ENCODE measurements around the gene ADGRL1.

DNA sequence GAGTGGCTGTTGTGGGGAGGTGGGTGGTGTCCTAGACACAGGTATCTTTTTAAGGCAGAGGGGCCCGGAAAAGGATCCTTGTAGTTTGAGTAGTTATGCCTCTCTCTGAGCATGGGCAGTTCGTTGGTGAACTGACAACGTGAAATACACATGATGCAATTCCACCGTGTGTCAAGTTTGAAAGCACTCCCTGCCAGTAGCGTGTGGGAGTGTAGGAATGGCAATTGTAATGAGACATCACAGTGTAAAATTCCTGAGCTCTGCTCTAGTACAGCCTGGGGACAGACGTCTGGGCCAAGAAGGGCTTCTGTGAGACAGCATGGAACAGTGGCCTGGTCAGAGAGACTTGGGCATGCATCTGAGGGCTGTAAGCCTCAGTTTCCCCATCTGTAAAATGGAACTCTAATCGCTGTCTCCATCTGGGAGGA is 59.2 kb downstream of the ADGRL1 start:
- TF ChIP-seq, protein P1, sequence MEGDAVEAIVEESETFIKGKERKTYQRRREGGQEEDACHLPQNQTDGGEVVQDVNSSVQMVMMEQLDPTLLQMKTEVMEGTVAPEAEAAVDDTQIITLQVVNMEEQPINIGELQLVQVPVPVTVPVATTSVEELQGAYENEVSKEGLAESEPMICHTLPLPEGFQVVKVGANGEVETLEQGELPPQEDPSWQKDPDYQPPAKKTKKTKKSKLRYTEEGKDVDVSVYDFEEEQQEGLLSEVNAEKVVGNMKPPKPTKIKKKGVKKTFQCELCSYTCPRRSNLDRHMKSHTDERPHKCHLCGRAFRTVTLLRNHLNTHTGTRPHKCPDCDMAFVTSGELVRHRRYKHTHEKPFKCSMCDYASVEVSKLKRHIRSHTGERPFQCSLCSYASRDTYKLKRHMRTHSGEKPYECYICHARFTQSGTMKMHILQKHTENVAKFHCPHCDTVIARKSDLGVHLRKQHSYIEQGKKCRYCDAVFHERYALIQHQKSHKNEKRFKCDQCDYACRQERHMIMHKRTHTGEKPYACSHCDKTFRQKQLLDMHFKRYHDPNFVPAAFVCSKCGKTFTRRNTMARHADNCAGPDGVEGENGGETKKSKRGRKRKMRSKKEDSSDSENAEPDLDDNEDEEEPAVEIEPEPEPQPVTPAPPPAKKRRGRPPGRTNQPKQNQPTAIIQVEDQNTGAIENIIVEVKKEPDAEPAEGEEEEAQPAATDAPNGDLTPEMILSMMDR (IDR thresholded peaks at IDR 0.05), result no peak
- TF ChIP-seq POLR2A (IDR thresholded peaks at IDR 0.05), result no peak
